Peyer's patch (tissue), 4 donors: ENCODE measurements around the gene GMEB2.

ENCODE experiments used
- POLR2A ChIP-seq, 2 donors: fragments of 450-650 bp; IDR thresholded peaks; one replicate each; pipeline ENCODE4 v1.5.1; 2017; ENCODE audit warnings: antibody characterized with exemption in 2 of 2, mild to moderate bottlenecking in 2 of 2, moderate library complexity in 2 of 2
- TF ChIP-seq, protein P1 (sequence below), 6 experiments: fragments of 450-650 bp in 4 of 6; fragments of 200-600 bp in 2 of 6; sonication (generic) in 1 of 6; IDR thresholded peaks; one replicate each; pipeline ENCODE4 v1.5.1; 2017 to 2019; ENCODE audit warnings: antibody characterized with exemption in 6 of 6, mild to moderate bottlenecking in 3 of 6, moderate library complexity in 1 of 6

DNA sequence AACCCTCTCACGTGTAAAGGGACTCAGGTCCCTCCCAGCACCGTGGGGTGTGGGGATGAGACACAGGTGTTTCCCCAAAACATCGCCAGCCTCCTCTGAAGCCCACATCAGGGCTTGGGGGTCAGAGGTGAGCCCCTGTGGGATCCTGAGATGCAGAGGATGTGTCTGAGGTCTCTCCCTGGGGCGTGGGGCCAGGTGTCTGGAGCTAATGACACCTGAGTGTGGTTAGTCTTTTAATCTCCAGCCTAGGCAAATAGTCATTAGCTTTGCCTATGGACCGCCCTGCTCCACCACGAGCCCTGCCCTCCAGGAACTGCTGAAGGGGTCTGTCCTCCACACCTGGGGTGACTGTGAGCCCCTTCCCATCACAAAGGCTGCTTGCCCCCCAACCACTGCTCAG, 81.1 kb downstream of the GMEB2 start:
- TF ChIP-seq, protein P1, sequence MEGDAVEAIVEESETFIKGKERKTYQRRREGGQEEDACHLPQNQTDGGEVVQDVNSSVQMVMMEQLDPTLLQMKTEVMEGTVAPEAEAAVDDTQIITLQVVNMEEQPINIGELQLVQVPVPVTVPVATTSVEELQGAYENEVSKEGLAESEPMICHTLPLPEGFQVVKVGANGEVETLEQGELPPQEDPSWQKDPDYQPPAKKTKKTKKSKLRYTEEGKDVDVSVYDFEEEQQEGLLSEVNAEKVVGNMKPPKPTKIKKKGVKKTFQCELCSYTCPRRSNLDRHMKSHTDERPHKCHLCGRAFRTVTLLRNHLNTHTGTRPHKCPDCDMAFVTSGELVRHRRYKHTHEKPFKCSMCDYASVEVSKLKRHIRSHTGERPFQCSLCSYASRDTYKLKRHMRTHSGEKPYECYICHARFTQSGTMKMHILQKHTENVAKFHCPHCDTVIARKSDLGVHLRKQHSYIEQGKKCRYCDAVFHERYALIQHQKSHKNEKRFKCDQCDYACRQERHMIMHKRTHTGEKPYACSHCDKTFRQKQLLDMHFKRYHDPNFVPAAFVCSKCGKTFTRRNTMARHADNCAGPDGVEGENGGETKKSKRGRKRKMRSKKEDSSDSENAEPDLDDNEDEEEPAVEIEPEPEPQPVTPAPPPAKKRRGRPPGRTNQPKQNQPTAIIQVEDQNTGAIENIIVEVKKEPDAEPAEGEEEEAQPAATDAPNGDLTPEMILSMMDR (IDR thresholded peaks at IDR 0.05), result no peak
- TF ChIP-seq POLR2A (IDR thresholded peaks at IDR 0.05), result no peak
